ENCODE measurements around the gene KRTAP7-1.

Gene KRTAP7-1

GRCh38 chr21:30829659-30830058 lies at the start of gene KRTAP7-1:
TSS of gene KRTAP7-1 (minus strand) at chr21:30829759. CDS start at chr21:30829698, 61 bp downstream.
- DNase-seq, result no peak

GRCh38 chr21:30874526-30874925 lies 45.0 kb upstream of the KRTAP7-1 start:
- DNase-seq, result no peak

- no peak for DNase-seq
These were observed 18.3 kb upstream of the KRTAP7-1 start for GRCh38 chr21:30847627-30848500.

- no peak for DNase-seq
These were observed 13.4 kb upstream of the KRTAP7-1 start for GRCh38 chr21:30842990-30843389.

- DNase-seq, result peak; percentile 50
These were observed 9.7 kb upstream of the KRTAP7-1 start for GRCh38 chr21:30839304-30839703.

- DNase-seq, result no peak
These were observed 9.0 kb upstream of the KRTAP7-1 start for GRCh38 chr21:30838536-30838935.

- DNase-seq, result peak; percentile 58
These were observed 1.7 kb upstream of the KRTAP7-1 start for GRCh38 chr21:30831194-30831765.

GRCh38 chr21:30818837-30819610 lies 10.5 kb downstream of the KRTAP7-1 start:
- no peak for DNase-seq

GRCh38 chr21:30813174-30813573 lies 16.4 kb downstream of the KRTAP7-1 start, which contains the start of gene KRTAP8-1:
TSS of gene KRTAP8-1 (minus strand) at chr21:30813274. CDS start at chr21:30813220, 54 bp downstream.
- no peak for DNase-seq

GRCh38 chr21:30800605-30801004 lies 29.0 kb downstream of the KRTAP7-1 start:
- DNase-seq, result no peak

- DNase-seq, result no peak
These were observed 35.8 kb downstream of the KRTAP7-1 start for GRCh38 chr21:30793581-30794314.

- DNase-seq, result no peak
These were observed 50.3 kb downstream of the KRTAP7-1 start for GRCh38 chr21:30779249-30779648.

Measured in stimulated activated CD8-positive, alpha-beta memory T cell treated with anti-CD3 and anti-CD28 coated beads, Interleukin-4, amount 100 ng/mL, for 48 hours (primary cell).